HG03469 (cell line): Measurements from ENCODE around the gene PPP1R16B.

Source experiments
- ATAC-seq: cut with Tn5 transposase; IDR thresholded peaks from one replicate; pipeline ENCODE4 v1.9.1; 2021; ENCODE audit warnings: mild to moderate bottlenecking, moderate library complexity, moderate number of reproducible peaks; ENCODE audit not compliant: unreplicated experiment

Gene PPP1R16B

DNA sequence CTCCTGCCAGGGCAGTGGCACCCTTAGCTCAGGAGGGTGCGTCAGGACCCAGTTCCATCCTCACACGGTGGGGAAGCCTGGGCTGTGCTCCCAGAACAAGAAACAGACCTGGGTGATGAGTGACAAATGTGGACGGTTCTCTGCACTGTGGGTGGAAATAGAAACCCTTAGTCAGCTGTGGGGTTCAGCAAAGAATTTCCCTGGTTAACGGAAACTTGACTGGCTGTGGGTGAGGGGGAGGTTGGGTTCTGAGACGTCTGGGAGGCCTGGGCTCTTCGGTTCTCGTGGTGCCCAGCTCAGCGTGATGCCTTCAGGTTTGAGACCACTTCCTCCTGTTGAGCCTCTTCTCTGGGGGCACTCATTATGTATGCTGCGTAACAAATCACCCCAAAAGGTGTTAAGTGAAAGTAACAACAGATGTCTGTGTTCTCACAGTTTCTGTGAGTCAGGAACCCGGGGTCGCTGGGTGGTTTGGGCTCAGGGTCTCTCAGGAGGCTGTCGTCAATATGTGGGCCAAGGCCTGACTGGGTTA is 67.6 kb downstream of the PPP1R16B start:
- peak; percentile 35 for ATAC-seq

DNA sequence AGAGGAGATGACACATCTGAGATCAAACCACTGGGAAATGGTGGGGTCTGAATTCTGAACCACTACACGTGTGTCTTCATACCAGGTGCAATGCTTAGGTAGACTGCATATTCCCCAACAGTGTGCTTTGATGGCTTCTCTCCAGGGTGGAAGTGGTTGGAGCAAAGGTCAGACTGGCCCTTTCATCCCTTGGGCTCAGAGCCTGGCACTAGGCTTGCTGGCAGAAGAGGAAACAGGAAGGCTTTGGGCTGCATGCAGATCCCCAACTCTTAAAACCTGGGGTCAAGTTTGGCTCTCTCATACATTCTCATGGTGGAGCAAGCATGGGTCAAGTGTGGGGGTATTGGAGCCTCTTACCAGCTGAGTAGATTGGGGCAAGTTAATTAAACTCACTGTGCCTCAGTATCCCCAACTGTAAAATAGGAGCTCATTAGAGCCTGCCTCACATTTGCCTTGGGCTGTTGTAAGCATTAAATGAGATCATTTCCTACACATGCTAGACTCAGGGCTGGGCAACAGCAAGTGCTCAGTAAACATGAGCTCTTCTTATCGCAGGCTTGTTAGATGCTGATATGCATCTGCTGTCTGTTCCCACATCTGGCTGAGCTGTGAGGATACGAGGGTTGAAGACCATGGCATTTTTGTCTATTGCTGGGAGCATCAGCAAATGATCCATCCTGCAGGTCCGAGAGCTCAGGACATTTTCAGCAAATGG is 69.1 kb downstream of the PPP1R16B start:
- ATAC-seq = no peak

DNA sequence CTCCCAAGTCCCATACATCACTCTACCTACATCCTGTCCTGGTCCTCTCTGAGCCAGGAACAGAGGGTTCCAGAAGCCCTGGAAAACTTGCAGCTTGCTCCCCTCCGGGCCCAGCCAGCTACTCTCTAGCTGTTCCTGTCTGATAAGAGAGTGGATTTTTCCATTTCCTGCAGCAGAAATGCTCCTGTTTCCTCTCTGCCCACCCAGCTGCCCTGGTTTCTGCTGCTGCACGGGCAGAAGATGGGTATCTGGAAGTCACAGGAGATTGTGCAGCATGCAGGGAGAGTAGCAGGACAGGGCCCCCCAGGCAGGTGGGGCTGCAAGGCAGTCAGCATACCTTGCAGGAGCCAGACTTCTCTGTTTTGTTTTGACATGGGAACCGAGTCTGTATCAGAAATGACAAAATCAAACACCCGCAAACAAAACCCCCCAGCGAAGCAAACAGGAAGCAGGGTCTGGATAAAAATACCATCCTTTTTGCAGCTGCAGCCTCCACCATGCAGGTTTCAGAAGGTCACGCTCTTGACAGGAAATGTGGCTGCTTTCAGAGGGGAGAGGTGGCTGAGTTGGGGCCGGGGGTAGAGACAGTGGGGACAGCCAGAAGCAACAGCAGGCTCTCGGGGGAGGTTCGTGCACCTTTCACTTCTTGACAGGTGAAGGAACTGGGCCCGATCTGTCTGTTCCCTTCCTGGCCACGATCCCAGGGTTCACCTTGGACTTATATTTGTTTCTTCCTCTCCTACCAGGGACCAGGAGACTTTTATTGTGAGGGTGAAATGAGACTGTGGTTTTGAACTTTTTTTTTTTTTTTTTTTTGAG is 69.9 kb downstream of the PPP1R16B start:
- ATAC-seq = peak; percentile 40

DNA sequence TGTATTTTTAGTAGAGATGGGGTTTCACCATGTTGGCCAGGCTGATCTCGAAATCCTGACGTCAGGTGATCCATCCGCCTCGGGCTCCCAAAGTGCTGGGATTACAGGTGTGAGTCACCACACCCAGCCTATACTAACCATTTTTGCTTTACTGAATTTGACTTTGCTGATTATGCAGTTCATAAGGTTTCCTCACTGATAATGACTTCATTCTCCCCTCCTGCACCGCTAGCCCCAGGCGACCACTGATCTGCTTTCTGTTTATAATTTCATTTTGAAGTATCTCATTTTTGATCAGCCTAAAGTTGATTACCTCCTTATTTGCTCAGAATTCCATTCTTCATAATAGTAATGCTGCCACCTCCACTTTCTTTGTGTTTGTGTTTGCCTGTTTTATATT is 72.0 kb downstream of the PPP1R16B start:
- ATAC-seq = no peak

DNA sequence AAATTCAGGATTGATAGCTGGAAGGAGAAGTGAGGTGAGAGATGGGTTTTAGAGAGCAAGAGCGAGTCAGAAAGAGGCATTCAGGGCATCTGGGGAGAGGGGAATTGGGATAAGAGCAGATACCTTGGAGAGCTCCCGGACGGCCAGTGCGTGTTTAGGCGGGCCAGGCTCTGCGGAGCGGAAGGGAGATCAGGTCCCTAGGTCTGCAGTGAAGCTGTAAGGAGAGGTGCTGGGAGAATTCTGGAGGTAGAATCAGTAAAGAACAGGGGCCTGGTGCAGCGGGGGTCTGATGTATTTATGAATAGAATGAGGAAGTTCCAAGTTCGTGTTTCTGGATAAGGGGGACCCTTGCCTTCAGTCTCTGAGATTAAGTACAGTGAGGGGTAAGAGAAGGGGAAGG is 73.4 kb downstream of the PPP1R16B start:
- no peak for ATAC-seq

DNA sequence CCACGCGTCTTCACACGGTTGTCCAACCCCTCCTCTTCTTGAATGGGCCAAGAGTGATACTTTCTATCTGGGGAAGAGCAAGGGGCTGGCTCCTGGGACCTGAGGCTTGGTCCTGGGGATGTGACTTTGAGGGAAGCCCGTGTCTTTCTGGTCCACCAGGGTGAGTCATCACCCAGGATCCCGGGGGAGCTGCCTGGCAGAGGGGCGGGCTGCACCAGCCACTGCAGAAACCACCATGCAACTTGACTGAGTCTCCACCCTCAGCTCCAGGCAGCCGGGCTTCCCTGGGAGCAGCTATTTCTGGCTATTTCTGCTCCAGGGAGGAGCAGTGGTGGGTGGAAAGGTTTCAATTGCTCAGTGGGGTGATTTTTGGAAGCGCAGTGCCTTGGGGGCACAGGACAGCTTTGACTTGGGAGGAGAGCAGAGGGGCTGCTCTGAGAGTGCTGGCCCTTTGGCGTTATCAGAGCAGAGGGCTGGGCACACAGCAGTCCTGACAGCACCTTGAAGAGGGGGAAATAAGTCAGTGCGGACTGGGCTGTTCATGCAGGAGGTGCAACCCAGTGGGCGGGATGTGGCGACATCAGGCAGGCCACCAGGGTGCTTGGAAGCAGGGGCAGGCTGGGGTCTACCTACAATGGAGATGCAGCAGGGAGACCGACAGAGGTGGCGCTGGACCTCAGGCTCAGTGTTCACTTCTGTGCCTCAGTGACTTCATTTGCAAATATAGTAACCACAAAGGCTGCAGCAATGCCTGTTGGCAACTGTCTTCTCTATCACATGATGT is 75.6 kb downstream of the PPP1R16B start:
- no peak for ATAC-seq

DNA sequence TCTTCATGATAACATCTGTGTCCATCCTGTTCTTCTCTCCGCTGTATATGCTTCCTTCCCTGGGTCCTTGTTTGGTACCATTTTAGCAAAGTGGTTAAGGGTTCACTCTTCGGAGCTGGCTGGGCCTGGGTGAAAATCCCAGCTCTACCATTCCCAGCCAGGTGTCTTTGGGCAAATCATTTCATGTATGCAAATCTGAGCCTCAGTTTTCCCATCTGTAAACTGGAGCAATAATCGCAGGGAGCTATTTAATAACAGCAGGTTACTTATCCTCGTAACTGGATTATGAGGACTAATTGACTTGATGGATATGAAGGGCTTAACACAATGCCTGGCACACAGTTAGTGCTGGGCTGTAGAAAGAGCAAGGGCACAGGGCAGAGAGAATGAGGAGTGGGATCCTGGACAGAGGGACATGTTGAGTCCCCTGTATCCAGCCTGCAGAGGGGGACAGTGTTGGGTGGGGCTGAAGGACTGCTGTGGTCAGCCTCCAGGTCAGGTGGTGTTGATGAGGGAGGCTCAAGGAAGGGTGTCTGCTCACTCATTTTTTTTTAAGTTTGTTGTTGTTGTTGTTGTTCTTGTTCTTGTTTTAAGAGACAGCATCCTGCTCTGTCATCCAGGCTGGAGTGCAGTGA is 76.4 kb downstream of the PPP1R16B start:
- no peak for ATAC-seq

DNA sequence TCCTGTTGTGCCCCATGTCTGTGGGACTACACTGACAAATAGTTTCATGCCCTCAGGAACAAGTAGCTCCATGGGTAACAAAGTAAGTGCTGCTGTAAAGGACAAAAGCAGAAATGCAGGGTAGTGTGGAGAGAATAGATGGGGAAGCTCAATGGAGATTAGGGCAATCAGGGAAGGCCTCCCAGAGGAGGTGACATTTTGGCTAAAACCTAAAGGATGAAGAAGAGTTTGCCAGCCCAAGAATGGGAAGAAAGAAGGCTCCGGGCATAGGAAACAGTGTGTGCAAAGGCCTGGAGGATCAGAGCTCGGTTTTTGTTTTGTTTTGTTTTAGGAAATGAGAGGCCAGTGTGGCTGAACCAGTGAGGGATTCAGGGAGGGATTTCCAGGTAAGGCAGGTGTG is 77.1 kb downstream of the PPP1R16B start:
- no peak for ATAC-seq

DNA sequence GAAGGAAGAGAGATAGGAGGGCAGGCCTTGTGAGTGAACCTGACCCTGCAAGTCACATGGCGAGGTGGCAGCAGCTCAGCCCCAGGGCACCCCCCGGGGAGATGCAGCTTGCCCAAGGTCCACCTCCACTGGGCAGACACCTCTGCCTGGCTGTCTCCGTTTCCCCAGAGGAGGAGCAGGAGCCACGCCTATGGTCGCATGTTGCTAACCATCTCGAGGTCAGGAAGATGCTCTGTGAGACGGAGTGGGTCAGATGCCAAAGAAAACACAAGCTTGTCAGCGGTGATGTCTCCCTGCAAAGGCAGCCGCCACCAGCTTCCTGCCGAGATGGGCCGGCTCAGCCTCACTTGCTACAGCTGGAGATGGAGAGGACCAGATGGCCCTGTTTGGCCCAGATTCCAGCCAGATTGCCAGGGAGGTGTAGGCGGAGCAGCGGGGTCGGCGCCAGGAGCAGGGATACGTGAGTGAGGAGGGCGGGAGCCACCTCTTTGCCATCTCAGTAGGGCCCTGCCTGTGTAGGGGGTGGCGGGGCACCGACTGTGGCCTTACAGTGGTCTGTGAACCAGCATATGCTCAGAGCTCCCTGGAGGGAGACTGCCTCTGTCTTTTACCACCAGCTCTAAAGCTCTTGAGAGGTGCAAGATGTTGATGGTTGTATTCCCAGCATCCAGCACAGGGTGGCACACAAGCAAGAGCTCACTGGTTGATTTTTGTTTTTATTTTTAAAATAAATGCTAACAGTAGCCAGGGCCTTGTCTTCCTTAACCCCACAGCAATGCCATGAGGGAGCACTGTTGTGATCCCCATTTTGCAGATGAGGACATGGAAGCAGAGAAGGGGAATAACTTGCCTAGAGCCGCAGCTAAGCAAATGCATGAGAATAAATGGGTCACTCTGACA is 77.8 kb downstream of the PPP1R16B start:
- ATAC-seq = no peak

DNA sequence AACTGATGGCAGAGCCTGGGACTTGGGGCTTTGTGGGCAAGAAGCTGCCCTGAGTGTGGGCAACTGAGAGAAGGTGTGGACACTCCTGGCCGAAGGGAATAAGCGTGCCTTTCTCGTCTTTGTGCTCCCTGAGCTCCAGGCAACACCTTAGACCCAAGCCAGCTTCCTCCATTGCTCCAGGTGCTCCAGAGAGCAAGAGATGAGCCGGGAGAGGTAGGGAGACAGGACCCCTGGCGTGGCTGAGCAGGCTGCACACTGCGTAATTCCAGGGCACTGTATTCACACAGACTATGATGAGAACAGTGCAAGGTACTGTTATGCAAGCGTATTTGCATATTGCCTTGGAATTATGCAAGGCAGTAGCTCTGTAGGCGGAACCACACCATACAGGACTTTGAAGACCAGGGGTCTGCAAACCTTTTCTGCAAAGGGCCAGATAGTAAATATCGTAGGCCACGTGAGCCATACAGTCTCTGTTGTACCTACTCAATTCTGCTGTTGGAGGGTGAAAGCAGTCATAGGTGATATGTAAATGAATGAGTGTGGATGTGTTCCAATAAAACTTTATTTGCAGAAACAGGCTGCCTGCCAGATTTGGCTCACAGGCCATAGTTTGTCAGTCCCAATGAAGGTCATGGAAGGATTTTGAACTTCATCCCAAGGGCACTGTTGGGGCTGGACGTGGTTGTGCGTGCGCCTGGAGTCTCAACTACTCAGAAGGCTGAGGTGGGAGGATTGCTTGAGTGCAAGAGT is 78.7 kb downstream of the PPP1R16B start:
- ATAC-seq = no peak

DNA sequence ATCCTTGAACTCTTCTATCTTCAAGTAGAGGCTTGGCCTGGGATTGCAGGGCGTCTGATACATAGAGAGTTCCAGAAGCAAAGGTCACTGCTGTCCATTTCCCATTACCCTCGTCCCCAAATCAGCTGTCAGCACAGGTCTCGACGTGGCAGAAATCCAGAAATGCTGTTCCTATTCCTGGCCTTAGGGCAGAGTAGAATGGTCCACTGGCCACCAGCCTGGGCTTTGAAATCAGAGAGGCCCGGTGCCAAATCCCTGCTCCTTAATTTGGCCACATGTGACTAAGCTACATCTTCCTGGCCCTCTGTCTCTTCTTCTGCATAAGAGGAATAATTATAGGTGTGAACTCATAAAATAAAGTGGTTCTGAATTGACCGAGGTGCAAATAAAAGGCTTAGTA is 79.9 kb downstream of the PPP1R16B start:
- no peak for ATAC-seq

DNA sequence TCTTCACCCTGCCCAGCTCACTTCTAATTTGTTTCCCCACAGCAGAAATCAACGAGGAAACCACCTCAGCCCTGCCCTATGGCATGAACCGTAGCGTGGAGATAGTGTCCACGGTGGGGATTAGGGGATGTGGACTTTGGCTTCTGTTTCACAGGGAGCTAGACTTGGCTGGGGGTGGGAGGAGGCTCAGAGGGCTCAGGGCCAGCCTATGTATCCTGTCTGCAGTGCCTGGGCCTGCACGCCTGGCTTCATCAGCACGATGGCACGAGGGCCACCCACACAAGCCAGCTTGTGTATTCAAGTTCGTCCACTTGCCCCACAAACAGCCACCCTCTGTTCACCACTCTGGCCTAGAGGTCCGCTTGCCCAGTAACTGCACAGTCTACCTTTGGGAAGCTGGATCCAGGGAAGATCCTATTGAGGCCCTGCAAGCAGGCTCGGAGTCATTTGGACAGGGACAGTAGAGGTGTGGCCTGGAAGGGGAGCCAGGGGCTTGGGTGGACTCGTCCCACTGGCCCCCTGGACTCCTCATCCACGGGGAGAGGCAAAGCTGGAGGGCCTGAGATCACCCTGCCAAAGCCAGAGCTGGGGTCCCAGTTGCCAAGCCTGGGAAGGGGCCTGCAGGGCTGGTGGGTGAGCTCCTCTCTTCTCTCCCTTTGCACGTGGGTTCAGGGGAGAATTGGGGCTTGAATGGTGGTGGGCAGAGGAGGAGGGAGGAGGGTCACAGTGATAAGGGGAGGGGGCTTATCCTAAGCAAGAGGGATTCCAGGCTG is 82.7 kb downstream of the PPP1R16B start:
- no peak for ATAC-seq

DNA sequence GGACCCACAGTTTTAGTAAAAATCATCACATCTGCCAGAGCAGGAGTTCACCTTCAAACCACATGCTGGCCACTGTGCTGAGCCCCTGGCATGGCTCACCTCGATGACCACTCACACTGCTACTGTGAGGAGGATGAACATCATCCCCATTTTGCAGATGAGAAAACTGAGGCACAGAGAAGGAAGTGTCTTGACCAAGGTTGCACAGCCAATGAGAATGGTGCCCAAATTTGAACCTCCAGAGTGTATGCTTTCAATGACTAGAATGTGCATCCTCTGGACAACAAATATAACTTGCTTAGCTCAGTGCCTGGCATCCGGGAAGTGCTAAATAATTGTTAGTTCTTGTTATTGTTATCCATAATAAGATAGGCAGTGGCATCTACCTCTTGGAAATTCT is 83.6 kb downstream of the PPP1R16B start:
- ATAC-seq = no peak

DNA sequence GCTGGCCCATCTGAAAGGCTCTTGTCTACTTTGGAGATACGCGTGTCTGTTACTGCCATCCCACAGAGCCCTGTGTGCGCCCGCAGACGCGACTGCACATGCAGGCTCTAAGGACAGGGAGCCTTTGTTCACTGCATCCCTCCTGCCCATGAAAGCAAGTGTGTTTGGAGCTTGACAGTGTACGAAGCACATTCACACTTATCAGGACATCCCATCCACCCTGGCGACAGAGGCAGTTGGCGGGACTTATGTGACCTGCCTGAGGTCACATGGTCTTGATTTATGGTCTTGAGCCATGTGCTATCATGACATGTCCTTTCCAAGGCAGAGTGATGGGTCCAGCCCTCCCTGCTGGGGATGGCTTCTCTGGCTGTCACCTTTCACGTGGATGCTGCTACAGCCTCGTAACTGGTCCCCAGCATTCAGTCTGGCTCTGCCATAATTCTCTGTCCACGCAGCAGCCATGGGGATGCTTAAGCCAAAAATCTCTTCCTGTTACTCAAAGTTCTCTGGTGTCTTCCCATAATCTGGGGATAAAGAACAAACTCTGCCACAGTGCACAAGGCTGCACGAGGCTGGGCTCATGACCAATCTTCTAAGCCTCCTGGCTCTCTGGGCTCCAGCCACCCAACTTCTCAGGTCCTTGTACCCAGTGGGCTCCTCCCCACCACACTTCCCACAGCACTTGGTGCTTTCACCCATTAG is 84.4 kb downstream of the PPP1R16B start:
- ATAC-seq = no peak

DNA sequence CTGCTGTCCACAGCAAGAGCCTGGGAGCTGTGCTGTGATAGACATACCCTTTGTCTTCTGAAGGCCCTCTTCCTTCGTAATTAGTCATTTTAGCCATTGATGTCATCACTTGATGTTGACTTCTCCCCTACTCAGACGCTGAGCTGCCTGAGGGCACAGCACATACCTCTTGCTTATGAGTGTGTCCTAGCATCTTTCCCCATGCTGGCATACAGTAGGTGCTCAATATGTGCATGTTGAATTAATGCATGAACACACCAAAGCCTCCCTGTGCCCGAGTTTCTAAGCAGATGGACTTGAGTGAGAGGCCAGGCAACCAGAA is 85.0 kb downstream of the PPP1R16B start:
- no peak for ATAC-seq

DNA sequence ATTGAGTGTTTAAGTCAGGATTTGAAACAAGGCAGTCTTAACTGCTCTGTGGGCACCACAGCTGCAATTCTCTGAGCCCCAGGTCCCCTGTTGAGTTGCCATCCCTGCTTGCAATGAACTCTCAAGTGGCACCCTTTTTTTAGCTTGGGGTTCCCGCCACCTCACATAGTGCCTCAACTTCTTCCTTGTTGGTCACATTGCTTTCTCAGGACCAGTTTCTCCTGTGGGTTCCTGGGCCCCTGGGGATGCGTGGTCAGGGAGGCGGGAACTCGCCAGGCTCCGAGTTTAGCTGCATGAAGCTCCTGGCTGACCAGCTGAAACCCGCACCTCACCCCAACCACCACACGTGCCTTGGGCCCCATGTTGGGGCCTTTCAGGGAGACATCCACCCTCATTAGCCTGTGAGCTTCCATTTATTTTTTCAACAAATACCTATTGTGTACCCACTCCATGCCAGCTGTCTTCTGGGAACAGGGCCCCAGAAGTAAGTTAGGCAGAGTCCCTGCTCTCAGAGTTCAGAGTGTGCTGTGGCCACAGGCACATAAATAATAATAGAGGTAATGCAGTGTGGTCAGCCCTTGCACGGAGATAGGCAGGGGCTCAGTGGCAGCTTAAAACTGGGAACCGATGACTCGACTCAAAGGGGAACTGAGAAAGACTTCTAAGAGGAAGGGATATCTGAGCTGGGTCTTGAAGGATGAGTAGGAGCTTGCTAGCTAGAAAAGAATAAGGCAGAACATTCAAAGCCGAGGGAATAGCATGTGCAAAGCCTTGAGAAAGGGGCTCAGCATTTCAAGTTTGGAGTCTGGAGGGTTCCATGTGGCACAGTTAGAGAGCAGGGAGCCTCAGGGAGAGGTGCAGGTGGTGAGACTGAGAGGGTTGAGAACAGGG is 86.8 kb downstream of the PPP1R16B start:
- ATAC-seq = no peak

DNA sequence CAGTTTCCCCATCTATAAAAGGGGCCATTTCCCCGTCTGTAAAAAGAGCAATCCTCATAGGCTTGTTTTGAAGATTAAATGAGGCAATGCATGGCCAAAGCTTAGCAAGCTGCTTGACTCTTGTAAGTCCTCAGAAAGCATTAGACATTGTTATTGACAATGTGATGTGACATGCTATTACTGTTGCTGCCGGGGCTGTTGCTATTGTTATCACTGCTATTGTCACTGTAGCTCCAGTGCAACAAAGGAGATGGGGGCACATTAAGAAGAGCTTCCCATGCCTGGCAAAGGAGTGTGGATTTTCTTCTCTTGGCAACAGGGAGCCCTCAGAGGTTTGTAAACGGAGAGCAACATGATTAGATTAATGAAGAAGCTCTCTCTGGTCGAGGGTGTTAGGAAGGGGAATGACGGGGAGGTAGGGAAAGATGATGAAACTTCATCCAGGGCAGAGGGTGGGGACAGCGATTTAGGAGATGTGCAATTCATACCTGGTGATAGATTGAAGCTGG is 87.6 kb downstream of the PPP1R16B start:
- no peak for ATAC-seq
